HG03469 (cell line): ENCODE data around the gene ANTXR1.

Experiments used
- ATAC-seq: cut with Tn5 transposase; IDR thresholded peaks from one replicate; pipeline ENCODE4 v1.9.1; 2021; ENCODE audit warnings: mild to moderate bottlenecking, moderate library complexity, moderate number of reproducible peaks; ENCODE audit not compliant: unreplicated experiment

ANTXR1 gene

DNA sequence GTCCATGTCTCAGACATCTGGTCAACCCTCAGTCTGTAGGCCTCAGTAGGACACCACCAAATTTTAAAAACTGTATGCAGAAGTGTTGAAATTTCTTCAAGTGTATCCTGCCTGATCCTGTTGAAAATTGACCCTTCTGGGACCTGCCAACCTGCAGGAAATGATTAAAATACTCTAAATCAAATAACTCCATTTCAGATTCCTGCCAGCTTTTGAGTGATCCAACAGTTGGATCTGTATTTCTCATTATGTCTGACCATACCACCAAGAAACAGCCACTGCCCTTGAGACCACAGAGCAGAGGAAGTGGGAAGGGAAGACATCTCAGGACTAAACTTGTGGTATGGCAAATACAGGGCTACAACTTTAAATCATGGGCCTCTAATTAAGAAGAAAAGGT, 113.4 kb downstream of the ANTXR1 start:
- no peak for ATAC-seq

DNA sequence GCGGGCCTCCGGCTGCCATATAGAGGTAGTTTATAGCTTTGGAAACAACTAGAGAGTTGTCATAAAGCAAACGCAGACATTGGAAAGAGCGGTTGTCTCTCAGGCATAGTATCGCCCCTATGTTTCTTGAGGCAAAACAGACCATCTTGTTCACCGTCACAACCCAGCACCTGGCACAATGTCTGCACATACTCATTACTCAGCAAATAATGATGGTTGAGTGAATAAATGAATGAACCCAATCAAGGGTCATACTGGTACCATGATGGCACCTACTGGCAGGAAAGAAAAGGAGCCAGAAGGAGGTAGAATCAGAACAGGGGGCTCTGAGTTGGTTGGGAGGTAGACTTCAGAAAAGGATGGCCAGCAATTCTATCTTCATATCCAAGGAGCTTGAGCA, 118.5 kb downstream of the ANTXR1 start:
- no peak for ATAC-seq

DNA sequence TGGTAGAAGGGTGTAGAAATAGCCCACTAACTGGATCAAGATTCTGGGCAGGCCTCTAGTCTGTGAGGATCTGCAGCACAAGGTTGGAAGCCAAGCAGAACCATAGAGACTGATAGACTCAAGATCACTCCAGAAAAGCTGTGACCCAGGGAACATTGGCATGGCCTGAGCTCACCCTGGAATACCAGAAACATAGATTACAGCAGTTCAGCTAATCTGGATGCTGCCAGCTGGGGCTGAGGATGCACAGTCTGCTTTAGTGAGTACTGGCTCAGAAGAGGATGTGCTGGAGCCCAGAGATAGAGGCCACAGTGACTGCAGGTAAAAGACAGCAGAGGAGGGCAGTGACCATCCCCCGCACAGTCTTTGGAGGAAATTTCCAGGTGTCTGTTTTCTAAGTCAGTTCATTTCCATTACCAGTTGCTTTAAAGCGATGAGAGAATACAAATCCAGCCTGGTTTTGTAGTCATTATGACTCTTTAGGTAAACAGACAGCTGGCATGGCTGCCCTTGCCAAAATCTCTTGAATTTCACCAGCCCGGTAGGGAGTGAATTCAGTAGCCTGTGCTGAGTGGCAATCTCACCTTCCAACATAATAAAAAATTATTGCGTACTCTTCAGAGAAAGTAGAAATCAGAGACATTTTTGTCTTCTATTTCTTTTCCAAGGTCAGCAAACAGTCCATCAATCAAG, 119.2 kb downstream of the ANTXR1 start:
- no peak for ATAC-seq

DNA sequence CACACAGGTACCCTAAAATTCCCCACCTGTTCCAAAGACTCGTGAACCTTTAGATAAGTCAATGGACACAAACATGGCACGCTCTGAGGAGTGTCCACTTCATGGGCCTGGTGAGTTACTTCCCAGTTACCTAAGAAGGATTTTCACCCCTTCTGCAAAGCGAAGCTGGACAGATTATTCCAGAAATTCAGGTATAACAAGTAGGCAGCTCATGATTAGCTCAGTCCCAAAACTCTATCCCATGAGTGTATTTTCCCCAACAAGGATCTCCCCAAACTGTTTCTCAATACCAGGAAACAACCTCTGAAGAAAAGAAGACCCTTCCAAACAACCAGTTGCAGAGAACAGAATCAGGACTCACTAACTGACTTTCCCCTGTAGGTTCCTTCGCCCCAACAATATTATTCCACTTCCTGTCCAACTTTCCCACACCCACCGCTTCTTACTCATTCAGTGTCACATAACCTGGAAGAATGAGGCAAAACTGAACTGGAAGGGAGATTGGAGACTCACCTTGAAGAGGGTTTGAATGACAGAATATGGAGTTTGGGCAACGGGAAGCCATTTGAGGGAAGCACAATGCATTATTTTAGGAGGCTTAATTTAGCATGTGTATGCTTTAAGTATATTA, 120.1 kb downstream of the ANTXR1 start:
- ATAC-seq: no peak

DNA sequence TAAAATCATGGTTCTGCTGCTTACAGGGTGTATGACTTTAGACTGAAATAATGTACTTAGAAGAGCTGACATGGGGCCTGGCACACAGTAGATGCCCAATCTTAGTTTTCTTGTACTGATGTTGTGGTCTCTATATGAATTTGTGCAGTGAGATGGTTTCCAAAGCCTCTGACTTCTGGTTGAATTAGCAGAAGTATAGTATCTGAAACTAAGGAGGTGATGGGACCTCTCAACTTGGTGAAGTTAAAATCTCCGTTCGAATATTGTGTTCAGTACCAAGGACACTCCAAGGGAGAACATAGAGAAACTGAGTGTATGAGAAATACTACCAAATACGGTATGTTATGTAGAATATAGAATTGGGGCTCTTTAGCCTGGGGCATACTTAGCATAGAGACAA, 120.9 kb downstream of the ANTXR1 start:
- ATAC-seq: no peak

DNA sequence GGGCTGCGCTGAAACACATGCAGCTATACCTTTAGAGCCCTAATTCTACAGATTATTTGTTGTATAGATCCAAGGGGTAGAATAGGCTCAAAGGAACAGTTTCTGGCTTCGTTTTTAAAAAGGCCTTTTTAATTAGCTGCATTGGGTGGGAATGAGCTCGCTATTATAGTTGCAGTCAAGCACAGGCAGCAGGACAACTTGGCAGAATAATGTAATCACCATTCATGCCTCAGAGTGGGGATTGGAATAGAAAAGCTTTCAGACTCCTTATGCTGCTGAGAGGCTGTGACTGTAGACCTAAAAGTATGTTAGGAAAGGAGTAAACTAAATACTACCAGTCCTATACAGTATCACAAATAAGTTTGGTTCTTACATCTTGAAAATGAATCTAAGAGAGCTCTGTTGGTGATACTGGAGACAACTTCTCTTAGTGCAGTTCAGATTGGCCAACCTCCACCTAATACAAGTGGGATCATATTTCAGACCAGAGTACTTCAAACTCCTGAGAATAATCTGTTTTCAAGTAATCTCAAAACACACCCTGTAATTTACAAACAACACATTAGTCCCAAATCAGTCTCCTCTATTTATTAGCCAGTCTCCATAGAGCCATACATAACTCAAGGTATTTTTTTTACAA, 121.4 kb downstream of the ANTXR1 start:
- no peak for ATAC-seq

DNA sequence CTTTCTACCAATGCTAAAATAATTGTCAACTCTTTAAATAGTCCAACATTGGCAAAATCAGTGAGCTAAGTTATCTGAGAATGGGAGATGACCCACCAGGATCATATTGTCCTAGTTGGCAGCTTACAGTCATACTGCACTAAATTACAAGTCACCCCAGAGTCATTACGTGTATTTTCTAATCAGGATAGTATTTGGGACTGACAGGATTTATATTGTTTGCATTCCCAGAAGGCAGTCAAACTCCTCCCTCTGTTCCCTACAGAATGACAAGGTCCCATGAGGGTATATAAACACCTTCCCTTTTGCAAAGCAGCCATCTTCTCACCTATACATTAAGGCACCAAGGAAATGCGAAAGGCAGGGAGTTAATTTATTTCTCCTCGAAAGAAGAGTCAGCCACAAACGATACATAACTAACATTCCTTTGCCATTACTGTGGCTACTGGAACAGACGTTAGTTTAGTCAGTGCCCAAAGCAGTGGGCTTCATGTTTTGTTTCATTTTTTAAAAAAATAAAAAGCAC, 125.3 kb downstream of the ANTXR1 start:
- no peak for ATAC-seq

DNA sequence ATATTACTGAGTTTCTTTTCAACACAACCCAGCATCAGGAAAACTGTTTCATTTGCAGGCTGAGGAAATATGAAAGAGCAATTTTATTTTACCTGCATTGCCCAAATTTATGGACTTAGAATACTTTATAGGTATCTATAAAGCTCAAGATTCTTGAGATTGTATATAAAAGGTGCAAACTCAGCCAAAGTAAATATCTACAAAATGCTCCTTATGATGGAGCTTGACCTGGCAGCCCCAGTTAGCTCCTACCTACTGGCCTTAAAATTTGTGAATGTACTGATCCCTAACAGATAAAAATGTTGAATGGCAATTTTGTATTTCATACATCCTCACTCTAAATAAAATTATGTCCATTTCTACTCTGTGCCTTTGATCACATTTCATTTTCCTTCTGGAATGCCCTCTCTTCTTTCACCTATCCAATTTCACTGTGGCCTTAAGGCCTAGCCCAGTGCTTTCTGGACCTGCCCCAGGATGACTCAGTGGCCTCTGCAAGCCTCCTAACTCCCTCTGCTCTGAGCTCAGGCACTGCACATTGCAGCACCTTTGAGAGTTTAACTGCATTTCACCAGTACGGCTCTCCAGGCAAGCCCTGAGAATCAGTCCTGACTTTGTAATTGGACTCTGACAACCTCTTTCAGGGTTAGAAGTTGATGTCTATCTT, 125.9 kb downstream of the ANTXR1 start:
- no peak for ATAC-seq

DNA sequence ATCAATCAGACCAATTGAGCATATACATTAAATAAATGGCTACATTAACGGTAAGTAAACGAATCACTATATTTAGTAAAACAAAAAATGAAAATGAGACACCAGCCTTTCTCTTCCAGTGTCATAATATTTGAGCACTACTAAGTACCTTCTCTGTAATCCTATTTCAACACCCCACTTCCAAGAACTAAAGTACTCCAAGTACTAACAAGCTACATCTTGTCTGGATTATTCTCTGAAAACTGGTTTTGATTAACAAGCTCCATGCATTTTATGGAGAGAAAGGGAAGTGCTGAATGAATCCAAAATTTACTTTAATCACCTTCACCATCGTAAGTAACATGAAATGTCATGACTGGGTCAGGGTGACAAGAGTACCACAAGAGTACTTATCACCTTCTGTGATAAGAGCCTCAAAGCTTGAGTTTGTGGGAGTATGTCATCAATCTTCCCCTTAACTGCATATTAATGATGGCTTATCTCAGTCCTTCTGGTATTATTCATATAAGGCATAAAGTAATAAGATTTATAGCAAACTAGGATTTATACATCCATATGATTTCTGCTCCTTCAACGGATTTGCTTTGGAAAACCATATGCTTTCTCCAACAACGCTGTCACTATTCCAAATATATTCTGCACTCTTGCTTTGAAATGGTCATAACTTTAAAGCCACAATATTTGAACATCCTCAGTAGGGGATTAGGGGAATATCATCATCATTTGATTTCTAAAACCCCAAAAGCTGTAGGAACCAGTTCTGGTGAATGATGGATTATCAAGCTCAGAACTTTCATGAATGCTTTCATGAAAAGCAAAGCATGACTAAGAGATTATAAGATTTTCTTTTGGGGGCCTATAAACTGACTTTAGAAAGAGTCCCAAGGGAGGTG, 127.0 kb downstream of the ANTXR1 start:
- no peak for ATAC-seq

DNA sequence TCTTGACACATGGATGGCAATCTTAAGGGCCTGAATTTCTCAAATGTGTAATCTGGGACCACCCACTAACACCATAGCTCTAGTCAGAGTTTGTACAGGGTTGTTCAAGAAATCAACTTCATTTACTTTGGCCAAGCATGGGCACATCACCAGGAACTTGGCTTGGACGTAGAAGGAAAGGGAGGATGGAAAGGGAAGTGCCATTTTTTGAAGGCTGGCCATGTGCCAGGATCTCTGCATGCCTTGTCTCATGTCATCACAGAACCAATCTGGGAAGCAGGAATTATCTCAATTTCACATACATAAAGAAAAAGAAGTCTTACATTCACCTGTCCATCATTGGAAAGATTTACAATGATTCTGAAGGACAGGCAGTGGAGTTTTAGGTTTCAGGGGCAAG, 128.1 kb downstream of the ANTXR1 start:
- no peak for ATAC-seq

DNA sequence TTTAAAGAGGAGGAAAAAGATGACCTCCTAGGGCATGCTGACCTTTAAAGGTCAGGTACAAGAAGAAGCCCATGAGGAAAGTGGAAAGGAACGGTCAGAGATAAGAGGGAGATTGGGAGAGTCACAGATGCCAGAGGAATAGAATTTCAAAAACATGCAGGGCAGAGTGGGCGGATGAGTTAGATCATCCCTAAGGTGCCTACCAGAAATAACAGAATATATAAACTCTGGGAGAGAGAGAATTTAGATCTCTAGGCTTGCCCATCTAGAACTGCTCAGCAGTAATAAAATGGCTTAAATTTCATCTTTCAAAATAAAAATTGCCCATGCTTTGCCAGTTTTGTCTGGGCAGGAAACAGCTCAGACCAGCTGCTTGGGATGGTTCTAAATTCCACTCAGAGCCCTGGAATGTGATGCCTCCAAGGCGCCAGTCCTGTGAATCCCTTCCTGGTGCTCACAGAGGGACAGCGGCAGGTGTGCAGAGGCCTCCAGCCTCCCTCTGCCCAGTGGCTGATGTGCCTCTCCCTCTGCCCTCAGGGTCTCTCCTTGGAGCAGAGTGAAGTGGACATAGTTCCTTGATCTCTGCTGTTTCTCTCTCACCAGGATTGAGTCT, 130.9 kb downstream of the ANTXR1 start:
- no peak for ATAC-seq

DNA sequence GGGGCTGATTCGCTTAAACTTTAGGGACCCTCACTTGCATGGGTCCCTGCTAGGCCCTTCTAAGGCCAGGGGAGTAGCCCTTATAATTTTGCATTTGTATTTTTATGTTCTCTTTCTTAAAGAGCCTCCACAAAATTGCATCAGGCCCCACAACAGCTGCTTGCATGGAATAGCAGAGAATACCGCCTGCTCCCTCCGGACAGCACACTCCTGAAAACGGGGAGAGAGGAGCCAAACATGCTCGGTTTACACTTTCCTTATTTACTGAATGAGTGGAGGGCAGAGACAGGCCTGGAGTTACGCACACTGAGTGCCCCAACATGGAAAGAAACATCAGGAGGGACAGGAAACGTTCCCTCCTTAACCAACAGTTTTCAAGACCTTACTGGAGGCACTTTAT, 132.2 kb downstream of the ANTXR1 start:
- no peak for ATAC-seq

DNA sequence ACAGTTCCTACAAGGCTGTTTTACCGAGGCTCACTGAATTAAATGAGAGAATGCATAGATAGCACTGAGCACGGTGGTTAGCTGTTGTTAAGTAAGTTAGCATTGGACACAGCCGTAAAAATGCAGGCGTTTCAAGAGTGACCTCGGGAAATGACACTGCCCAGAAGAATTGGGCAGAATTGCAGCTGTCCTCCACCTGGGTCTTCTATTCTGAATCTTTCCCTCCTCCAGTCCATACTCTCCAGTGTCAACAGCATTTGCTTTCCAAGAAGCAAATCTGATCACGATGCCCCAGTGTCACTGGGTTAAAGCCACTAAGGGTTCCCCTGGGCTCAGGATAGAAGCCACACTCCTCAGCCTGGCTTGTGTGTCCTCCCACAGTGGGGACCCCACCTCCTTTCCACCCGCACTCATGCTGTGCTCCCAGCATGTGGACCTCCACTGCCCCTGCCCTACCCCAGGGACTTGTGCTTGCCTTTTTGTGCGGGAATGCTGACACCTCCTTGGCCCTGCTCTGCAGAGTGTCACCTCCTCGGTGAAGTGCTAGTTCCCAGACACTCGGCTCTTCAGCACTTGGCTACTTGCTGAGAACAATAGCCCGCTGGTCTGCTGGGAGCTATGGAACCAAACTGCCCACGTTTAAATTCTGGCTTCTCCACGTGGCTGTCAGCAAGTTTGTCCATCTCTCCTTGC, 135.0 kb downstream of the ANTXR1 start:
- no peak for ATAC-seq

DNA sequence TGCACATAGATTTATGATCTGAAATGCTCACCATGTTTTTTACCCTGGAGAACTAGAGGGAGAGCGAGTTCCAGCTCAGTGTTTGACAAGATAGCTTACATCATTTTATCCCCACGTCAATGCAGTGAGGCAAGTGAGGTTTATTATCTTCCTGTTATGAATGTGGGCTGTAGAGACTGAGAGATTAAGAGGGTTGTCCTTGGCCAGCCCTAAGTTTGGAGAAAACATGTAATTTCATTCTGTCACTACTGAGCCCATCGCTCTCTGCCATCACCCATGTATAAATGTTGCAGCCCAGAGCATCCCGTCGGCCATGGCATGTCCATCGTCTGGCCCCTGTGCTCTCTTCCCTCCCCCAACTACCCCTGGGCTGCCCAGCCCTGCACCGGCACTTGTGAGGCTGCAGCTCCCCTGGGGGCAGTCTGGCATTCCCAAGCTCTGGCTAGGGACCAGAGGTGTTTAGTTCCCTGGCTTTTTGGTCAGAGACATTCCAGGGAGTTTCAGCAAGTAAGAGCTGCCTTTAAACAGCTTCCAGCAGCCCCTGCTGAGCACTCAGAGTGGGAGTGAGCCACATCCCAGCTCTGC, 136.7 kb downstream of the ANTXR1 start:
- ATAC-seq: no peak

DNA sequence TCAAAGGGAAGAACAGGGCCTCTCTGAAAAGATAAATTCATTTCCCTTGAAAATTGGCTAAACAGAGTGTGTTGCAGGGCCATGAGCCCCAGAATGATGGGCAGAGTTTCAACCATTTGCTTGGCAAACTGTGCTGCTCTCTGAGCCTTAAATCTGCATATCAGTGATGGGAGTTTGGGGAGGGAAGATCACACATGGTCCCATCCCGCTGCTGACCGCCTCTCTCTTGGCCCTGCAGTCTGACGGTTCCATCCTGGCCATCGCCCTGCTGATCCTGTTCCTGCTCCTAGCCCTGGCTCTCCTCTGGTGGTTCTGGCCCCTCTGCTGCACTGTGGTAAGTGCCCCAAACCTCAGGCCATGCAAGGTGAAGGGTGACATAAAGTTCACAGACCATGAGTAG, 139.0 kb downstream of the ANTXR1 start:
- ATAC-seq: no peak

DNA sequence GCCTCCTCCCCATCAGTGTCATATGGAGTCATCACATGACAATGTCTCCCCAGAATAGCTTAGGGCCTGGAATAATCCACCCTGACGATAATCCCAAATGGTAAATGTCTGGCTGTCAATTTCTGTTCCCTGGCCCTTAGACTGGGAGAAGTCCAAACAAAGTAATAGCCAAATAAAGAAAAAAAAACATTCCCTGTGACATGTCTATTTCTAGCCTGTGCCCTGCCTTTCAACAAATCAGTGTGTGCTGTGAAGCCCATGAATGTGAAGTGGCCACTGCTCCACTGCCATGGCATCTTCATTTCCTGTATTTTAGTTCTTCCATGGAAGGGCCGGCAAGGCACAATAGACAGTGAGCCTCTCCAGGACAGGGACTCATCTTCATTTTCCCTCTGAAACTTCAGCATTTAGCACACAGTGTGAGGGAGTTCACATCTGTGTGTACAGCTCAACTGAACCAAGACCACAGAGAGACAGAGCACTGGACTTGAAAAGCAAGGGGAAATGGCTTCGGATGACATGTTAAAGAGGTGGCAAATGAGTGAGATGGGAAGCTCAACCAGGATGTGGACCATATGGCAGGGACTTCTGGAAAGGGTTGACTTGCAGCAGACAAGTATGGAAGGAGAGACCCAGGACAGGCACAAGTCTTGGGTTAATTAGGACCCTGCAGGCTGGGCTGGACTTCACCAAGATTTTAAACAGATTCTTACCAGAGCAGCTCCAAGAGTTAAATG, 140.0 kb downstream of the ANTXR1 start:
- ATAC-seq: no peak

DNA sequence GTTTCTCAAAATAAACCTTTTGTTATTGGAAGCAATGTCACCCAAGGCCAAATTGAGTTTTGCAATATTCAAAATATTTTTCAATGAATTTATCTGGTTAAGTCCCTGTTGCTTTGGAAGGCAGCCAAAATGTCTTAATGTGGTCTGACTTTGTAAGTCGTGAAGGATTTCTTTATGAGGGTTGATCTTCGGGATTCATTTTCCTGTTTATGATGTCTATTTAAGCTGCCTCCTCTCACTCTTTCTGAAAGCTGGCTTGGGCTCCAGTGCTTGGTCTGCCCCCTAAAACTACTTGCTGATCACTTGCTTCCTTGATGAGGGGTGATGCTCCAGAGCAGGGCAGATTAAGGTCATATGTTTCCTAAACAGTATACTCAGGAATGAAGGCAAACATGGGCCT, 141.1 kb downstream of the ANTXR1 start:
- no peak for ATAC-seq

DNA sequence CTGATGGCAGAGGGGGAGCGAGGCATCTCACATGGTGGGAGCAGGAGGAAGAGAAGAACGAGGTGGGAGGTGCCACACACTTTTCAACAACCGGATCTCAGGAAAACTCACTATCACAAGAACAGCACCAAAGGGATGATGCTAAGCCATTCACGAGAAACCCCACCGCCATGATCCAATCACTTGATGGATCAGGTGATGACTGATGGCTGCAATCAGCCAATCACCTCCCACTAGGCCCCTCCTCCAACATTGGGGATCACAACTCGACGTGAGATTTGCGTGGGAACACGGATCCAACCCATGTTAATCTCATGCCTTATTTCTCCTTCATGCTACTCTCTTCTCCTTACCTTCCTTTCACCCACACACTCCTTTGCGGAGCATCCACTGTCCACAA, 143.6 kb downstream of the ANTXR1 start:
- no peak for ATAC-seq

DNA sequence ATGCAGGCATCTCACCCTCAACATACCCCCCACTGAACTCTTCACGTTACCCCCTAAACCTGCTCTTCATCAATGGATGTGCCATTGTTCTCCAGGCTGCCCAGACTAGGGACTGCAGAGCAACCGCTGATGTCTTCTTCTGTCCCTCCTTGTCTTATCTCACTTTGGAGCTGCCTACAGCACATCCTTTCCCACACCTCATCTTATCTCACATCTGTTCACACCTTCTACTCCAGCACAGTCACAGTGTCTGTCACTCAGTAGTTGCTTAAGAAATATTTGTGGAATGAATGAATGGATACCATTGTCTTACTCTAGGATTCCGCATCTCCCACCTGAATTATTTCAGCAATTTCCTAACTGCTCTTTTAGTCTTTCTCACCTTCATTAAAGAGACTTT, 144.5 kb downstream of the ANTXR1 start:
- ATAC-seq: no peak
